Raji (cell line): ENCODE measurements around the gene C19orf81.

Experiments
- POLR2A ChIP-seq: IDR thresholded peaks from 2 replicates; pipeline ENCODE4 v1.6.1; 2011; ENCODE audit warnings: low read depth, low read length, control low read depth; ENCODE audit not compliant: insufficient read depth

Gene C19orf81

GRCh38 chr19:50693064-50693975, 44.1 kb downstream of the C19orf81 start:
- TF ChIP-seq POLR2A: no peak

GRCh38 chr19:50694815-50695145, 45.5 kb downstream of the C19orf81 start:
- TF ChIP-seq POLR2A: no peak

GRCh38 chr19:50695251-50696093, 46.2 kb downstream of the C19orf81 start:
- TF ChIP-seq POLR2A: no peak

- no peak for TF ChIP-seq POLR2A
These were observed 46.8 kb downstream of the C19orf81 start for GRCh38 chr19:50696094-50696483.

DNA sequence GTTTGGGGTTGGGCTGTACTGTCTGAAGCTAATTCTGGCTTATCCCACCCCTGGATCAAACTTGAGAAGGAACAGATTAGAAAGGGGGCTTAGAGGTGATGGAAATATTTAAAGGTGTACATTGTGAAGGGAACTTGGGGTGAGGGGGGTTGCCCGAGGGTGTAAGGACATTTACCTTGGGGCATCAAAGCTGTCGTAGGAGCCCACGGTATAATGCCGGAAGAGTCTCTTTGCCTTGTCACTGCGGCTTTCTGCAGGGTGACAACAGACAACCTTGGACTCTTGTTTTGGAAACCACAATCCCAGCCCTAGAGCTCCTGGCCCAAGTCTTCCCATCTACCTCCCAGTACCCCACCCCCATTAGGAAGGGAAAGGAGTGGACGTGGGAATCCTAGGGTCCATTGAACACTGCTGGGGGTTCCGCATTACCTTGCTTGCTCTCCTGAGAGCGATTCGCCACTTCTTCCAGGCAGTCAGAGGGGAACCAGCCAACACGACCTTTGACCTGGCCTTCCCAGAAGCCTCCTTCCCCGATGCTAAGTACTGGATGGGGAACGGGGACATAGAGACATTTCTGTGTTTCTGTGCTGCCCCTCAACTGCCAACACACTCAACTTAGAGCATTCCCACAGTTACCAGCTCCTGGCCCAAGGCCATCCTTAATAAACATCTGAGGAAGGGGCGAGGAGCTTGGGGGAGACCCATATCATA, 48.3 kb downstream of the C19orf81 start:
- no peak for TF ChIP-seq POLR2A

DNA sequence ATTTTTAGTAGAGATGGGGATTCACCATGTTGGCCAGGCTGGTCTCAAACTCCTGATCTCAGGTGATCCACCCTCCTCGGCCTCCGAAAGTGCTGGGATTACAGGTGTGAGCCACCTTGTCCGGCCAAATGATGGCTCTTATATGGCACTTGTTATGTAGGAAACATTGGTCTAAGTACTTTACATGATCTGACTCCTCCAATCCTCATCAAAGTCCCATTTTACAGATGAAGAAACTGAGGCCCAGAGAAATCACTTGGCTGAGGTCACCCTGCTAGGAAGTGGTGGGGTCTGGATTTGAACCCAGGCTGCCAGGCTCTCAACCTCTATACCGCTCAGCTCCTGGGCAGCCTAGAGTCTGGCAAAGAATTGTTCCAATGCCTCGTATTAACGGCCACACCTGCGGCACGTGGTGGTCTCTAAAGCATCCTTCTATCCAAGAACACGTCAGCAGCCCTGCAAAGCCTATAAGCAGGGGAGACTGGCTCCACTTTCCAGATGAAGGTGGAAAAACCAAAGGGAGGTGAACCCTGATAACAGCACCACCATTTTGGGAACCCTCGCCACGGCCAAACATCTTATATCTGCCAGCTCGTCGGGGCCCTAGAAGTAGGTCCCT, 52.2 kb downstream of the C19orf81 start:
- TF ChIP-seq POLR2A: no peak

- no peak for TF ChIP-seq POLR2A
These were observed 53.1 kb downstream of the C19orf81 start for GRCh38 chr19:50702158-50702870.

- TF ChIP-seq POLR2A: no peak
These were observed 53.9 kb downstream of the C19orf81 start for GRCh38 chr19:50702871-50703829.

DNA sequence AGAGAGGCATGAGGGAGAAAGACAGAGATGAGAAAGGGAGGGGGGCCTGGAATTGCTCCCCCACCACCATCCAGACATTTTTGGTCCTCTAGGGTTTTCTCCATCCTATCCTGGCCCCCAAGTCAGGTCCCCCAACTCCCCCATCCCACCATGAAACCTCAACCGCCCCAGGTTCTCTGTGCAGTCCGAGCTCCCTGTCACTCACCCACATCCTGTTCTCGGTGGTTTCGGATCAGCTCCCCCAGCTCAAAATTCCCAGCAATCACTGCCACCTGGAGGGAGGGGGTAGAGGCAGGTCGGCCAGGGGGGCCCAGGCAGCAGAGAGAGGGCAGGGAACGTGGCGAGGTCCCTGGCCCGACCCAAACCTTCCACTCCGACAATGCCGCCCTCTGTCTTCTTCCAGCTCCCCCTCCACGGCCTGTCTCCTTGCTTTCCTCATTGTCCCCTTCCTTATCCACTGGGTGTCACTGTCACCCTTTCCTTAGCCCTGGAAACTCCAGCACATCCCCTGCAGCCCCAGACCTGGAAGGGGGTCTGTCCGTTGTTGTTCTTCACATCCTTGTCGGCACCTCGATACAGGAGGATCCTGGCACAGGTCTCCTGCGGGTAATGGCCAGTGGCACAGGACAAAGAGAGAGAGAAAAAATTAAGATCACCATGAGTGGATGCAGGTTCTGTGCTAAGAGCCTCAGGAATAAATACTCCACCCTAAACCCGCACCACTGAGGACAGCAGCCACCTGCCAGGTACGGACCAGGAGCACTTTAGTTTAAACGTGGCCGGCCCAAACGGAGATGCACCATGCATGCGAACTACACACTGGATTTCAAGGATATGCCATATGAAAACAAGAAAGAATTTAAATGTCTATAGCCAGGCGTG, 54.9 kb downstream of the C19orf81 start:
- no peak for TF ChIP-seq POLR2A

DNA sequence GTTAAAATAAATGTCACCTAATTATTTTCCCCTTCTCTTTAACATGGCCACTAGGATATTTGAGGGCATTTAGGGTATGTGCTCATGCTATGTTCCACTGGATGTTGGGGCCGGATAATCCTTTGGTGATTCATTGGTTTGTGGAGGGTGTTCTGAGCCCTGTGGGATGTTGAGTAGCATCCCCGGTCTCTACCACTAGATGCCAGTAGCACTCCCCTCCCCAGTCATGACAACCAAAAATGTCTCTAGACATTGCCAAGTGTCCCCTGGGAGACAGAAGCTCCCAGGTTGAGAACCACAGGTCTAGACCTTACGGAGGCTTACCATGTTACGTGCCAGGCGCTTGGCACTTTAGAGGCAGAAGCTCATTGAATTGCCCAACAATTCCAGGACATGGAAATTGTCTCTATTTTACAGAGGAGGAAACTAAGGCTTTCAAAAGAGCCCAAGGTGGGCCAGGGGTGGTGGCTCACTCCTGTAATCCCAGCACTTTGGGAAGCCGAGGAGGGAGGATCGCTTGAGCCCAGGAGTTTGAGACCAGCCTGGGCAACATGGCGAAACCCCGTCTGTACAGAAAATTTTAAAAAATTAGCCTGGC, 56.3 kb downstream of the C19orf81 start:
- TF ChIP-seq POLR2A: no peak

DNA sequence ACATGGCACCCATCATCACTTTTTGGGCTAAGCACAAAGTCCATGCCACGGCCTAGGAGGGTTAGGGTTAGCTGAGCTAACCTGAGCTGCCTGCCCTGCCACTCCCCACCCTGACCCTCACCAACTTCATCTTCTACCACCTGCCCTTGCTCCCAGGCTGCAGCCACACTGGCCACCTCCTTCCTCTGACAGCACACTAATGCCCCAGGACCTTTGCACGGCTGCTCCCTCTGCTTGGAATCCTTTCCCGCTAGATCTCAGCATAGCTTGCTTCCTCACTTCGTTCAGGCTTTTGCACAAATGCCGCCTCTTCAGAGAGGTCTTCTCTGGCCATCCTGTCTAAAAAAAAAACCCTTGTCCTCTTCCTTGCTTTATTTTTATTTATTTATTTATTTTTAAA, 57.1 kb downstream of the C19orf81 start:
- no peak for TF ChIP-seq POLR2A
